Right lobe of liver (tissue), 6 donors: ENCODE measurements around the gene TBC1D23. TPM values are rescaled to one million over a fixed set of nuclear protein-coding genes. Genes with fewer than 3 reads are reported as not detected.

Source experiments
- ATAC-seq, 4 donors: fragments of 200-7000 bp; cut with Tn5 transposase; one replicate each; pipeline ENCODE4 v1.9.1; 2020; ENCODE audit warnings: mild to moderate bottlenecking in 4 of 4, moderate library complexity in 4 of 4
- DNase-seq, 3 donors: peaks; one replicate each; pipeline ENCODE4 v3.0.0-alpha.2; 2020
- H3K27ac ChIP-seq, 3 donors: fragments of 200-600 bp; one replicate each; pipeline ENCODE4 v1.8.0; 2022
- H3K27me3 ChIP-seq, 2 donors: fragments of 200-600 bp; one replicate each; pipeline ENCODE4 v1.8.0; 2022
- H3K36me3 ChIP-seq, 4 donors: fragments of 200-600 bp; sonication (generic) in 1 of 4; one replicate each; pipeline versions ENCODE4 v1.5.1 to v1.8.0; 2017 to 2022; ENCODE audit warnings: control low read depth in 1 of 4
- H3K4me1 ChIP-seq, 4 donors: fragments of 200-600 bp; sonication (generic) in 1 of 4; one replicate each; pipeline versions ENCODE4 v1.5.1 to v1.8.0; 2017 to 2022; ENCODE audit warnings: control low read depth in 1 of 4
- H3K4me3 ChIP-seq, 3 donors: fragments of 200-600 bp; one replicate each; pipeline ENCODE4 v1.8.0; 2022
- H3K9me3 ChIP-seq, 4 donors: fragments of 200-600 bp; sonication (generic) in 1 of 4; one replicate each; pipeline versions ENCODE4 v1.5.1 to v1.8.0; 2017 to 2022; ENCODE audit warnings: control low read depth in 1 of 4
- POLR2A ChIP-seq: fragments of 450-650 bp; IDR thresholded peaks from one replicate; pipeline ENCODE4 v1.6.1; 2017; ENCODE audit warnings: antibody characterized with exemption, mild to moderate bottlenecking
- WGBS: methylation state at CpG from one replicate; pipeline ENCODE4 v1.1.6; 2018; ENCODE audit warnings: low coverage, low lambda C conversion rate; ENCODE audit not compliant: insufficient coverage; ENCODE audit errors: missing lambda C conversion rate; 5-methylcytosine and 5-hydroxymethylcytosine counted together
- intact Hi-C, 2 donors: fragments of 100-400 bp; cut with DNase I; formaldehyde crosslinking; loops; one replicate each; pipeline versions ENCODE4 v1.11.2 to v1.14.1; 2022
- total RNA-seq, 6 experiments: library from RNA; depleted of rRNA in 2 of 6; stranded (reverse); fragments of >200 nt in 2 of 6; fragmentation: NEBNext Ultra II Directional in 3 of 6; extraction: Animal tissue kit (Norgen Biotek cat#: 25700) in 3 of 6; gene quantifications; one replicate each; pipeline versions ENCODE4 v1.1.0 to v1.2.4, GENCODE V29; 2016 to 2023
- TF ChIP-seq, protein P1 (sequence below), 4 donors: fragments of 200-600 bp in 3 of 4; fragments of 450-650 bp in 1 of 4; IDR thresholded peaks; one replicate each; pipeline versions ENCODE4 v1.5.1 to v1.8.0; 2016 to 2022; ENCODE audit warnings: antibody characterized with exemption in 4 of 4, mild to moderate bottlenecking in 2 of 4
- donor health status: DM: no; HTN: yes; CAD: no.
- donor health status: DM: no; HTN: no; CAD: no.
- donor health status: DM: no; HTN: no; CAD: no.
- donor health status: DM: no; HTN: yes; CAD: no.
- donor health status: DM: no; HTN: yes; CAD: no.

The TBC1D23 gene
- total RNA-seq, 6 experiments from 2014 or later = 13.9 to 26.2 (median 21.5) TPM

DNA sequence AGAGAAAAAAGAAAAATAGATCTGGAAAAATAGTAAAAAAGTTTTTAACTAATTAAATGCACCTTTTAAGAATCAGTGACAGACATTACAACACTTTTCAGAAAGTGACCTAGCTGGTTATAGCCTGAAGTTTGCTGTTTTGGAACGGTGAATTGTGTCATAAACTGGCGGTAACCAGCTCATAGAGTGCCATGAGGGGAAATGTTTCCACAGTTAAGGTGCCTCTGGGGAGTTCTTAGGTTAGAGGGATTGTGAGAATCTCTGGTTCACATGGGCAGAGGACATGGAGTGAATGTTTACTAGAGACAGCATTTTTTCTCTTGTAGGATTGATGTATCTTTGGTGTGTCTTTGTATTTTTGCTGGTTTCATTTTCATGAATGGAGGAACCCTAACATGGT lies 2.8 kb downstream of the TBC1D23 start:
- no peak for TF ChIP-seq POLR2A
- TF ChIP-seq, protein P1, sequence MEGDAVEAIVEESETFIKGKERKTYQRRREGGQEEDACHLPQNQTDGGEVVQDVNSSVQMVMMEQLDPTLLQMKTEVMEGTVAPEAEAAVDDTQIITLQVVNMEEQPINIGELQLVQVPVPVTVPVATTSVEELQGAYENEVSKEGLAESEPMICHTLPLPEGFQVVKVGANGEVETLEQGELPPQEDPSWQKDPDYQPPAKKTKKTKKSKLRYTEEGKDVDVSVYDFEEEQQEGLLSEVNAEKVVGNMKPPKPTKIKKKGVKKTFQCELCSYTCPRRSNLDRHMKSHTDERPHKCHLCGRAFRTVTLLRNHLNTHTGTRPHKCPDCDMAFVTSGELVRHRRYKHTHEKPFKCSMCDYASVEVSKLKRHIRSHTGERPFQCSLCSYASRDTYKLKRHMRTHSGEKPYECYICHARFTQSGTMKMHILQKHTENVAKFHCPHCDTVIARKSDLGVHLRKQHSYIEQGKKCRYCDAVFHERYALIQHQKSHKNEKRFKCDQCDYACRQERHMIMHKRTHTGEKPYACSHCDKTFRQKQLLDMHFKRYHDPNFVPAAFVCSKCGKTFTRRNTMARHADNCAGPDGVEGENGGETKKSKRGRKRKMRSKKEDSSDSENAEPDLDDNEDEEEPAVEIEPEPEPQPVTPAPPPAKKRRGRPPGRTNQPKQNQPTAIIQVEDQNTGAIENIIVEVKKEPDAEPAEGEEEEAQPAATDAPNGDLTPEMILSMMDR (IDR thresholded peaks at IDR 0.05) = no peak
- no peaks in the 10 kb centered on the region for H3K36me3 ChIP-seq

DNA sequence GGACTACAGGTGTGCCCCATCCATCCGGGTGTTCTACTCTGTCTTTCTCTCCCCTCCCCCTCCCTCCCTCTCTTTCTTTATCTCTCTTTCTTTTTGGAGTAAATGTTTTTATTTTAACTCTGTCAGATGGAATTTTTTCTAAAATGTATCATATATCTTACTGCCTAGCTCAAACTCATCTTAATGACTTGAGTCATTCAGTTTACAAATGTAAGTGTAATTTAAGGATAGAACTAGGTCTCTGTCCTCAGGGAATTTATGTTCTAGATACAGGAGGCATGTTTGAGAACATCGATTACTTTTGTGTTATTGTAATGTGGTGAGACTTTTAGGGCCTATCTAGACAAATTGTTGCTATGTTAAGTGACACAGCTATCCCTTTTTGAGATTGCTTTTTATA lies 3.5 kb downstream of the TBC1D23 start:
- Histone ChIP-seq H3K4me1 (peaks cover 0 to 29% (median 5%) of the 10 kb centered on the region in 4 donors), H3K36me3 (no peaks in the 10 kb centered on the region), H3K9me3 (no peaks in the 10 kb centered on the region), H3K27ac (no peak overlapping the region), H3K4me3 (no peak overlapping the region), H3K27me3 (no peaks in the 10 kb centered on the region)
- WGBS = 60% methylated on average over 2 of the region's 2 CpGs
- no peak for TF ChIP-seq POLR2A
- TF ChIP-seq, protein P1 (IDR thresholded peaks at IDR 0.05) = no peak
- intact Hi-C loops = no loop called here
- DNase-seq (no peak), ATAC-seq (no peak)

More for the DNA sequence above, 2.8 kb downstream of the TBC1D23 start:
- Histone ChIP-seq H3K4me3 (no peak overlapping the region), H3K27ac (no peak overlapping the region), H3K4me1 (peaks cover 0 to 29% (median 5%) of the 10 kb centered on the region in 4 donors), H3K27me3 (no peaks in the 10 kb centered on the region), H3K9me3 (no peaks in the 10 kb centered on the region)
- DNase-seq = no peak
- intact Hi-C loops = no loop called here
- no peak for ATAC-seq
- WGBS = 49% methylated on average over 2 of the region's 2 CpGs

DNA sequence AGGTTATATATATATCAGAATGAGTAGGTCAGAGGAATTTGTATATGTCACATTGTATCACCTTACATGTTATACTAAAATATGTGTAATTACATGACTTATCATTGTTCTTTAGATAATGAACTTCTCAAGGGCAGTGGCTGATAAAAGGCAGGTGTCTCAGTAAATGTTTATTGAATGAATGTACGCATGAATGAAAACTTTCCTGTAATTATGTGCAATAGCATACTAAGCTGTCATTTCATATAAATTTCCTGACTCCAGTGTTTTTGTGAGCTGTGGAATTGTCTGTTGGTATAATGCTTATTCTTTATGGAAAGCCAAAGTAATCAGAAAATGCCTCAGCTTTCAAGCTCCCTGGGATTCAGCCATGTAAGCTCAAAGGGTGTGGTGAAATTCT lies 4.2 kb downstream of the TBC1D23 start:
- peaks cover 0 to 24% (median 8%) of the 10 kb centered on the region in 4 donors for H3K4me1 ChIP-seq
- H3K27ac ChIP-seq = no peak overlapping the region
- no peak for TF ChIP-seq POLR2A
- TF ChIP-seq, protein P1 (IDR thresholded peaks at IDR 0.05) = no peak
- no peaks in the 10 kb centered on the region for H3K36me3 ChIP-seq
- intact Hi-C loops = no loop called here
- no peaks in the 10 kb centered on the region for H3K27me3 ChIP-seq
- ATAC-seq (no peak), DNase-seq (no peak)
- WGBS = 79% methylated on average over 1 of the region's 1 CpG
- no peak overlapping the region for H3K4me3 ChIP-seq
- H3K9me3 ChIP-seq = no peaks in the 10 kb centered on the region

DNA sequence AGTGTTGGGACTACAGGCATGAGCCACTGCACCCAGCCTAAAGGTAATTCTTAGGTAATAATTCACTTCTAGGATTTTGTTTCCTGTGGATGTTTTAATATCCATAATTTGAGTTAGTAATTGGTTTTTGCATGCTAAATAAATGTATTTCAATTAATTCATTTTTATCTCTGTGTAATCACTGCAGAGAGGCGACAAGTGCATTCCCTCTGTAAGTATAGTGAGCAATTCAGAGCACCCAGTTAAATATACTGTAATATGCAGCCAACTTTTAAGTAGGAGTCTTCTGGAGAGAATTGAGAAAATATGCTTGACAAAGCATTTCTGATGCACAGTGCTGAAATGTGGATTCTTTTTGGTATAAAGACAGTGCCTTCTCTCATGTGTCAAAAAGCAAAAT lies 5.7 kb downstream of the TBC1D23 start:
- H3K4me3 ChIP-seq = no peak overlapping the region
- H3K36me3 ChIP-seq = no peaks in the 10 kb centered on the region
- no peak for TF ChIP-seq POLR2A
- TF ChIP-seq, protein P1 (IDR thresholded peaks at IDR 0.05) = no peak
- intact Hi-C loops = no loop called here
- no peaks in the 10 kb centered on the region for H3K27me3 ChIP-seq
- no peak for ATAC-seq
- no peak for DNase-seq
- H3K4me1 ChIP-seq = peaks cover 0 to 19% (median 8%) of the 10 kb centered on the region in 4 donors
- WGBS = 85% methylated on average over 1 of the region's 1 CpG
- no peak overlapping the region for H3K27ac ChIP-seq
- H3K9me3 ChIP-seq = no peaks in the 10 kb centered on the region

DNA sequence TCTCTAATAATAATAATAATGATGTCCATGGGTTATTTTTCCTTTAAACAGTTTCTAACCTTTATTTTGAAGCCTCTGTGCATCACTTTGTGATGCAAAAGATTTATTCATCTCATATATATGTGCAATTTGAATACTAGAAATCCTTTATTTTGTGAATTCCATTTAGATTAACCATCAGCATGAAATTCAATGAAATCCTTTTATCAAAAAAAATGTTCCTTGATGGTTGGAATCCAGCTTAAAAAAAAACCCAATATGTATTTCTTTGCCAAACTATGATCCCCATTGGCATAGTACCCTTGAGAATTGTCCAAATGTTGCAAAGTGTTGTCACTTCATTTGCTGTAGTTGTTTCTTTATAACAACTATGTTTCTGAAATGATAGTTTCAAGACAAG lies 7.4 kb downstream of the TBC1D23 start:
- Histone ChIP-seq H3K27ac (no peak overlapping the region), H3K4me1 (peaks cover 0 to 11% (median 5%) of the 10 kb centered on the region in 4 donors), H3K27me3 (no peaks in the 10 kb centered on the region), H3K4me3 (no peak overlapping the region), H3K9me3 (no peaks in the 10 kb centered on the region), H3K36me3 (no peaks in the 10 kb centered on the region)
- intact Hi-C loops = no loop called here
- DNase-seq = no peak
- TF ChIP-seq, protein P1 (IDR thresholded peaks at IDR 0.05) = no peak
- TF ChIP-seq POLR2A = no peak
- ATAC-seq = no peak
